Esophagus (tissue), 2 donors: ENCODE data around the gene HNF1B. TPM values are rescaled to one million over a fixed set of nuclear protein-coding genes. Genes with fewer than 3 reads are reported as not detected.

ENCODE experiments used
- H3K27ac ChIP-seq, 2 donors: one replicate each; pipeline ENCODE4 v1.5.1; 2013; ENCODE audit warnings: low read depth in 2 of 2, mild to moderate bottlenecking in 2 of 2, inconsistent platforms in 1 of 2, low read length in 1 of 2, moderate library complexity in 1 of 2
- H3K27me3 ChIP-seq, 2 donors: one replicate each; pipeline ENCODE4 v1.6.1; 2013; ENCODE audit warnings: low read length in 2 of 2, control low read depth in 1 of 2, mild to moderate bottlenecking in 1 of 2; ENCODE audit not compliant: insufficient read depth in 2 of 2, control insufficient read depth in 1 of 2
- H3K36me3 ChIP-seq, 2 donors: one replicate each; pipeline ENCODE4 v1.6.1; 2013; ENCODE audit warnings: low read length in 1 of 2; ENCODE audit not compliant: control insufficient read depth in 2 of 2, insufficient read depth in 2 of 2
- H3K4me1 ChIP-seq, 2 donors: one replicate each; pipeline ENCODE4 v1.6.1; 2013; ENCODE audit warnings: low read length in 1 of 2; ENCODE audit not compliant: control insufficient read depth in 2 of 2, insufficient read depth in 2 of 2
- H3K4me3 ChIP-seq, 2 donors: one replicate each; pipeline ENCODE4 v1.5.1; 2013; ENCODE audit warnings: low read length in 2 of 2, mild to moderate bottlenecking in 2 of 2, low read depth in 1 of 2, moderate library complexity in 1 of 2
- H3K9me3 ChIP-seq, 2 donors: one replicate each; pipeline ENCODE4 v1.6.1; 2013; ENCODE audit warnings: mild to moderate bottlenecking in 2 of 2, low read depth in 1 of 2, low read length in 1 of 2, moderate library complexity in 1 of 2; ENCODE audit not compliant: control insufficient read depth in 2 of 2, insufficient read depth in 1 of 2
- WGBS, 2 donors: extraction: QIAGEN DNeasy Blood & Tissue Kit; methylation state at CpG; one replicate each; pipeline ENCODE4 v1.1.7; 2013; 5-methylcytosine and 5-hydroxymethylcytosine counted together
- polyA plus RNA-seq, 2 donors: library from polyadenylated mRNA; stranded (reverse); fragments of 200-250 nt; gene quantifications; one replicate each; pipeline ENCODE4 v1.2.3, GENCODE V29; 2013
- donor health status: healthy with polysubstance abuse.
- donor health status: Bipolar disorder and iron deficiency.

Gene HNF1B
- polyA plus RNA-seq, 2 donors: 0.01 TPM; not detected in 1

DNA sequence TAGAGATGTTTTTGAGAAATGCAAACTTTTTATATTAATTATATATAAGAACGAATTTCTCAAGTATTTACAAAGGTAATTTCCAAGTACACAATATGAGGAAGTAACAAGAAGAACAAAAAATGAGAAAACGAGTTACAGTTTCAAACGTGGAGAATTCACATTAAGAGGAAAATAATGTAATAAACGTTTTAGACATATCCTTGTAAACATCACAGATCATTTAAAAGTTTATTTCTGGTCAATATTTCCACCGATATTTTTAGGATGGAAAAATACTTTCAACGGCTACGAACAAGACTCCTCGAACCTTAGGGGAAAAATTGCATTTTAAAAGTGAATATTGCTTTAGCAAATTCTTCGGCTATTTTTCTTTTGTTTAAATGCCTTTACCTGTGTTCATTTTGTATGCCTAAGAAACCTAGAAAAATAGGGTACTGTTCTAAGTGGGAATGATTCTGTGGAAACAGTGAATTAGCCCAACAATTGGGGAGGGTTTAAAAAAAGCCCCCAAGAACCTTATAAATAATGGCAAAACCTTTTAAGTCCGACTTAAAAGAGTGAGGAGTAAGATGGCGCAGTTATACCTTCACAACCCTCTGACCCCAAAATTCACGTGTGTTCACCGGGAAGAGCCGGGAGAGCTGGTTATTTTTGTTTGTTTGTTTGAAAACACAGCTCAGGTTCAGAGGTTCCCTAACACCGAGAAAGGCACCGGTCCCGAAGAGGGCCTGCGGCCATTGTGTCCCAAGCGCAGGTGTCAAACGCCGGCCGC lies 3.3 kb downstream of the HNF1B start:
- peak overlapping the region in 1 of 2 donors; percentile 43 for H3K4me3 ChIP-seq
- no peaks in the 10 kb centered on the region for H3K36me3 ChIP-seq
- peaks cover 11 to 47% of the 10 kb centered on the region in 2 donors for H3K27me3 ChIP-seq
- H3K9me3 ChIP-seq: no peaks in the 10 kb centered on the region
- 16 to 18% methylated on average over 22 of the region's 22 CpGs for WGBS, 2 donors
- H3K4me1 ChIP-seq: peaks cover 7 to 13% of the 10 kb centered on the region in 2 donors
- no peak overlapping the region for H3K27ac ChIP-seq

GRCh38 chr17:37740915-37741314 lies 3.9 kb downstream of the HNF1B start:
- peaks cover 7 to 13% of the 10 kb centered on the region in 2 donors for H3K4me1 ChIP-seq
- no peak overlapping the region for H3K27ac ChIP-seq
- no peaks in the 10 kb centered on the region for H3K9me3 ChIP-seq
- no peak overlapping the region for H3K4me3 ChIP-seq
- no peaks in the 10 kb centered on the region for H3K36me3 ChIP-seq
- 30 to 43% methylated on average over 4 of the region's 4 CpGs for WGBS, 2 donors
- peaks cover 11 to 45% of the 10 kb centered on the region in 2 donors for H3K27me3 ChIP-seq

- H3K27me3 ChIP-seq: peaks cover 9 to 21% of the 10 kb centered on the region in 2 donors
- WGBS, 2 donors: 59 to 66% methylated on average over 2 of the region's 2 CpGs
Observed at GRCh38 chr17:37737971-37738370, 6.9 kb downstream of the HNF1B start.

GRCh38 chr17:37737081-37737480 lies 7.8 kb downstream of the HNF1B start:
- 93 to 94% methylated on average over 1 of the region's 1 CpG for WGBS, 2 donors
- H3K4me3 ChIP-seq: no peak overlapping the region
- H3K27me3 ChIP-seq: peaks cover 3 to 15% of the 10 kb centered on the region in 2 donors
- no peaks in the 10 kb centered on the region for H3K9me3 ChIP-seq
- H3K4me1 ChIP-seq: peaks cover 0 to 4% of the 10 kb centered on the region in 2 donors
- H3K36me3 ChIP-seq: no peaks in the 10 kb centered on the region
- H3K27ac ChIP-seq: no peak overlapping the region

More at GRCh38 chr17:37737971-37738370, 6.9 kb downstream of the HNF1B start:
- H3K4me1 ChIP-seq: peaks cover 1 to 4% of the 10 kb centered on the region in 2 donors
- no peak overlapping the region for H3K4me3 ChIP-seq
- H3K27ac ChIP-seq: no peak overlapping the region
- no peaks in the 10 kb centered on the region for H3K9me3 ChIP-seq
- H3K36me3 ChIP-seq: no peaks in the 10 kb centered on the region

- 73% methylated on average over 6 of the region's 6 CpGs for WGBS, 2 donors
- Histone ChIP-seq H3K9me3 (no peaks in the 10 kb centered on the region), H3K4me3 (no peak overlapping the region), H3K4me1 (no peaks in the 10 kb centered on the region), H3K27me3 (peaks cover 3 to 15% of the 10 kb centered on the region in 2 donors), H3K27ac (no peak overlapping the region), H3K36me3 (no peaks in the 10 kb centered on the region)
Observed at GRCh38 chr17:37736428-37736827, 8.4 kb downstream of the HNF1B start.

DNA sequence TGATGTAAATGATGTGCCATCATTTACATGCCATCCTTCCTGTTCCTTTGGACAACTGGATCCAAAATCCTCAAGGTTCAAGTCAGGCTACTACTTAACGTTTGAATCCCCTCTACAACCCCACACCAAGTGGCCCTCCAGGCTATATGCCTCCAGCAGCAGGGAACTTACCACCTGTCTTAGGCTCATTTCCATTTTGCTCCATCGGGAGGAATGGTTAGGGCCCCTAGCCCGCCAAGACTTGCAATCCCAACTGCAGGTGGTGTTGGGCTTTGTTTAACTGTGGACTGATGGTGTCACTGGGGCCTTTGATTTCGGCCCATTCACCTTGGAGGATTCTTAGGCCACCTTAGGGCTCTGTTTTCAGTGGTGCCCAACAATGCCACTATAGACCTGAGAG lies 9.7 kb downstream of the HNF1B start:
- no peaks in the 10 kb centered on the region for H3K9me3 ChIP-seq
- WGBS, 2 donors: 67 to 73% methylated on average over 4 of the region's 4 CpGs
- H3K27me3 ChIP-seq: peaks cover 3 to 14% of the 10 kb centered on the region in 2 donors
- H3K4me3 ChIP-seq: no peak overlapping the region
- H3K27ac ChIP-seq: no peak overlapping the region
- H3K36me3 ChIP-seq: no peaks in the 10 kb centered on the region
- H3K4me1 ChIP-seq: no peaks in the 10 kb centered on the region

GRCh38 chr17:37732316-37732715 lies 12.5 kb downstream of the HNF1B start:
- WGBS, 2 donors: 77 to 81% methylated on average over 4 of the region's 4 CpGs
- H3K4me1 ChIP-seq: no peaks in the 10 kb centered on the region
- no peaks in the 10 kb centered on the region for H3K9me3 ChIP-seq
- H3K4me3 ChIP-seq: no peak overlapping the region
- H3K36me3 ChIP-seq: no peaks in the 10 kb centered on the region
- peaks cover 2 to 3% of the 10 kb centered on the region in 2 donors for H3K27me3 ChIP-seq
- H3K27ac ChIP-seq: no peak overlapping the region

DNA sequence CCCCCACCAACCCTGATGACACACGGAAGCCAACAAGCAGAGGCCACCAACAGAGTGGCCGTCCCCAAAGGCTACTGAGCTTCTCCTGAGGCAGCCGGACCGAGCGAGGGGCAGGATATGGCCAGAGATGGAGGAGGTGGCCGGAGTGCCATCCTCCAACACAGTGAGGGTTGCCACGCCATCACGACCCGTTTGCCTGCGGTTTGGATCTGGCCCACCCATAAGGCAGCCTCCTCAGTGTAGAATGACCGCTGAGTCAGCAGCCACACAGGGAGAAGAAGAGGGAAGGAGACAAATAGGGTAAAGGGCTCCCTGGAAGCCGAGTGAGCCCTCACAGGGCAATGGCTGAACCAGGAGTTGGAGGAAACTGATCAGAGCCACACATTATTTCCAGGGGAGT lies 13.8 kb downstream of the HNF1B start:
- Histone ChIP-seq H3K4me3 (no peak overlapping the region), H3K36me3 (no peaks in the 10 kb centered on the region), H3K4me1 (no peaks in the 10 kb centered on the region), H3K27ac (no peak overlapping the region), H3K9me3 (no peaks in the 10 kb centered on the region), H3K27me3 (peaks cover 1 to 3% of the 10 kb centered on the region in 2 donors)
- WGBS, 2 donors: 90 to 91% methylated on average over 12 of the region's 12 CpGs

DNA sequence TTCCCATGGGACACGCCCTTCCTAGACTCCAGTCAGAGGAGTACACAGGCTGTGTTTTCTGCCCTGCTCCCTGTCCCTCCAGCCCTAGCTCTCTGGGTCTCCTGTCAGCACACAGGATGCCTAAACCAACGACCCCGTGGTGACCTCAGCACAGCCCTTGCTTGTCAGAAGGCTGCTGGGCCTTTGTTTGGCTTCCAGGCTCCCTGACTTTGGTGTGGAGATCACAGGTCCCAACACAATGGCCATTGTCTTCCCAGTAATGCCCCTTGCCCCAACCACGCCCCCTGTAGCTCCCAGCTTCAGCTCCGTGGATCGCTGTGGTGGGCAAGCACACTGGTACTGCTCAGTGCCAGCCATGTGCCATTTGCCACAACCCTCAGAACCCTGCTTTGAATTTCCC lies 15.0 kb downstream of the HNF1B start:
- Histone ChIP-seq H3K4me1 (no peaks in the 10 kb centered on the region), H3K9me3 (no peaks in the 10 kb centered on the region), H3K4me3 (no peak overlapping the region), H3K27me3 (no peaks in the 10 kb centered on the region), H3K27ac (no peak overlapping the region), H3K36me3 (no peaks in the 10 kb centered on the region)
- WGBS, 2 donors: 60 to 61% methylated on average over 6 of the region's 6 CpGs
